ENCODE measurements around the gene PARD3B.

- TF ChIP-seq POLR2A (IDR thresholded peaks at IDR 0.05) (no peak), CTCF (IDR thresholded peaks at IDR 0.05) (no peak)
Observed at GRCh38 chr2:204585930-204586329, 40.7 kb downstream of the PARD3B start.

Measured in transverse colon (tissue), 3 donors.